Stimulated activated CD8-positive, alpha-beta memory T cell treated with anti-CD3 and anti-CD28 coated beads, Interleukin-12 subunit alpha, Interleukin-12 subunit beta, amount 100 ng/mL, for 24 hours (primary cell): ENCODE data around the gene GALNT7.

ENCODE experiments used
- DNase-seq: peaks from one replicate; pipeline ENCODE4 v3.0.0-alpha.2; 2020; ENCODE audit errors: extremely low read depth

Gene GALNT7

DNA sequence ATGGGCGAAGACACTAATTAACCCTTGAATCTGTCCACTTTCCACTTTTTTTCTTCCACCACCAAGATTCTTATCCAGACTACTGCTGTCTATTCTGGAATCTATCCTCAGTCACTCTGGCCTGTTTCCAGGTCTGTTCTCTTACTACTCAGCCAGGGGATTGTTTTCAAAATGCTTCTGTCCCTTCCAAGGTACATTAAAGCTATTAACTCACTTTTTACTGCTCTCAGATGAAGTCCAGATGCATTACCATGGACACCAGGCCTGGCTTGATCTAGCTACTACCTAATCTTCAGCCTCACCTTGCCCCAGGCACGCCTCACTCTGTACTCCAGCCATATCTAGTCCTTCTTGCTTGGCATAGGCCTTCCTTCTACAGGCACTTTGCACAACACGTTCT is 66.4 kb downstream of the GALNT7 start:
- no peak for DNase-seq

DNA sequence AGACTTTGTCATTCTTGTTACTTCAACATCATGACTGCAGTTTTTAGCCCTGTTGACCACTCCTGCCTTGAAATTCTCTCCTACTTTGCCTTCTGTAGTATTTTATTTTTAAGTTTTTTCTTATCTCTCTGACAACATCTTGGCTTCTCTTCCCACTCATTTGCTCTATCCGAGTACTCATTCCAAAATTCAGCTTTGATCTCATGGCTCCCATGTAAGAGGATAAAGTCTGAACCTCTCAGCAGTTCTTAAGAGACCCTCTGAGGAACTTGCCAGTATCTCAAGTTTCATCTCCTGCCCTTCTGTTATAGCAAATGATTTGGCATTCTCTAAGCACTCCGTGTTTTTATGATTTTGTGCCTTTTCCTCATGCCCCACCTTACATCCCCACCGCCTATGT is 67.7 kb downstream of the GALNT7 start:
- no peak for DNase-seq

DNA sequence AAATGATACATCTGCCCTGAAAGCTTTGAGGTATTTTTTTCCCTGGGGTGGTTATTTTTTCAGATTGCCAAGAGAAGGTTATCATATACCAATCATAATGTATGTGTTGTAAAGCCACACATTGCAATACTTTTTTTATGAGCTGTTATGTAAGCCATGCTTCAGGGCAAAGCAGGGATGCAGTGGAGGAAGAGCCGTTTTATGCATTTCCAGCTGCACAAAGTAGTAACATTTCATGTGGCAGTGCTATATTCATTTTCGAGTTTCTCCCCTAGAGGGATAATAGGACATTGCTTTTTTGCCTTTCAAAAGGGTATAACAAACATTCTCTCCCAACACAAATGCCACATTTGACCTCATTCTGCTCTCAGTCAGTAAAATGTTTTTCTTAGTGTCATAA is 68.5 kb downstream of the GALNT7 start:
- no peak for DNase-seq

GRCh38 chr4:173237762-173238161 is 69.2 kb downstream of the GALNT7 start:
- no peak for DNase-seq

DNA sequence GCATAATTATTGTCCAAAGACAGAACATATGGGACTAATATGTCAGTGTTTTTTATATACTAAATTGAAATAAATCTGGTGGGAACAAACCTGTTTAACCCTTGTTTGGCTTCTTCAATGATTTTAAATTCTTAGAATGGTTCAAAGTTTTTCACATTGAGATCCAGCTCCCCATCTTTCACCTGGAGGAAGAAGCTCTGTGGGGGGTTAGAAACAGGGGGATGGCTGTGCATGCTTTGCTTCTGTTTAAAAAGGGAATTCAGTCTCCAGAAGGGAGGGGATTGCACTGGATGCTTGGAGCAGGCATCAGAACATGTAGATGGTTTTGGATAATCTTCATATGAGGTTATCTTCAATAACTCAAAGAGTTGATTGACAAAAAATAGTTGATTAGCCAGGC is 72.1 kb downstream of the GALNT7 start:
- DNase-seq, result no peak

- no peak for DNase-seq
Measured at GRCh38 chr4:173242466-173243250, 74.0 kb downstream of the GALNT7 start.

- DNase-seq, result no peak
Measured at GRCh38 chr4:173243321-173243720, 74.7 kb downstream of the GALNT7 start.

DNA sequence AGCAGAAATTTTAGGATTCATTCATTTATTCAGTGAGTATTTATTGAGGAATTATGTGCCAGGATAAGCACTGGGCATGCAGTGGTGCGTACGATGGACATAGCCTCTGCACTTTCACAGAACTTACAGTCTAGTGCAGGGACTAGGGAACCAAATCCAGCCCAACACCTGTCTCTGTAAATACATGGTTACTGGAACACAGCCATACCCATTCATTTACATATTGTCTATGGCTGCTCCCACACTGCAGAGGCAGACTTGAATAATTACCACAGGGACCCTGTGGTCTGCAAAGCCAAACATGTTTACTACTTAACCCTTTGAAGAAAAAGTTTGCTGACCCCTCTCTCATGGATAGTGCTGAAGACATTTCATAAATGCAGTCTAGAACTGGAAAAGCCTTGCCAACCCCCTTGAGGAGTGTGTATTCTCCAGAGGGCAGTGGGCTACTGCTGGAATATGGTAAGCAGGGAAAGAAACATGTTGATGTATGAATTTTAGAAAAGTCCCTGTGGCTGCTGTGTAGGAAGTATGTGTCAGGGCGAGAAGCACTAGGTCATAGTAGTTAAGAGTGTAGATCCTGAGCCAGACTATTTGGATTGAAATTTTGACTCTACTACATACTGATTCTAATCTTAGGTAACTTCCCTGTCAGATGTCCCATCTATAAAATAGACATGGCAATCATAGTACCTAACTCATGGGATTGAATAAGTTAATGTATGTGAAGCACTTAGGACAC is 75.5 kb downstream of the GALNT7 start:
- DNase-seq, result no peak

DNA sequence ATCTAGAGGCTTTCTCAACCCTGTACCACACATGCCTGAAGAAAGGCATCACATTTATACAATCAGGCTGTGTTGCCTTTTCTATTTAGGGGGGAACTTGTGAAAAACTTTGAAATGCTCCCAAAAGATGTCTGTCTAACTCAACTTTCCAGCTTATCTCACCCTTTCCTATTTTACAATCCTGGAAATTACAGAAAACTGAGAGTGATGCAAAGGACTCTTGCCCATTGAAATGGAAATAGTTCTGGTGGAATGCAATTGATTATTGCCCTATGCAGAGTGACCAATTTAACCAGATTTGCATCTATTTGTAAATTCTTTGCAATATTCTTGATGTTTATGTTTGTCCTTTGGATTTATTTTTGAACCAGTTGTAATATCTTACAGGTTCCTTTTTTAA is 77.3 kb downstream of the GALNT7 start:
- DNase-seq, result no peak

DNA sequence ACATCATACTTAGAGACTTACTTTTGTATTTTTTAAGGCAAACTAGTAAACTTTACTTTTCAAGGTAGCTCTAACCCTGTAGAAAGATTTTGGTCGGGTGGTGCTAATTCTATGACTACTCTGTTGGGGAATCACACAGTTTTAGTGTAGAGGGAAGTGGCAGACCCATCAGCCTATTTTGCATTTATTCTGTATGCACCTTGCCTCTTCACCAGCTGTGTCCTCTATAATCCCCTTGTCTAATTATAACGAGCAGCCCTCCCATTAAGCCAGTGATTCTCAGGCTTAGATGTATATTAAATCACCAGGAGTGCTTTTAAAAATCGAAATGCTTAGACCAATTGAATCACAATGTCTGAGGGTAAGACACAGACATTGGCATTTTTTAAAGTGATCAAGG is 78.1 kb downstream of the GALNT7 start:
- DNase-seq, result no peak

DNA sequence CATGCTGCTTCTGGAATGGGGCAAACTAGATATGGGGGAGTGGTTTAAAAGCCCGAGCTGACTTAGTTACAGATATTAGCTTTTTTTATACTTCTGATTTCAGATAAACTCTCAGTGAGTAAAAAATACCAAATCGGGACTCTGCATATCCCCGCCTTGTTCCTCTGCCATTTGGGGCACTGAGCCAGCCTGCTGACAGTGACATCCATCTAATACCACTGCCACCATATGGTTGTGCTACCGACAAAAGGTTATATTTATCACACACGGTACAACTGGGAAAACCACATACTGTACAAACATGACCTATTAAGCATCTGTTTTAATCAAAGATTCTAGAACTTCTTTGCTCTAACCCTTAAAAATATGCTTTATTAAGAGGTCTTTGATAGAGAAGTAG is 78.7 kb downstream of the GALNT7 start:
- no peak for DNase-seq

- DNase-seq, result no peak
Measured at GRCh38 chr4:173248690-173249089, 80.1 kb downstream of the GALNT7 start.

GRCh38 chr4:173252024-173252935 is 83.7 kb downstream of the GALNT7 start:
- no peak for DNase-seq

DNA sequence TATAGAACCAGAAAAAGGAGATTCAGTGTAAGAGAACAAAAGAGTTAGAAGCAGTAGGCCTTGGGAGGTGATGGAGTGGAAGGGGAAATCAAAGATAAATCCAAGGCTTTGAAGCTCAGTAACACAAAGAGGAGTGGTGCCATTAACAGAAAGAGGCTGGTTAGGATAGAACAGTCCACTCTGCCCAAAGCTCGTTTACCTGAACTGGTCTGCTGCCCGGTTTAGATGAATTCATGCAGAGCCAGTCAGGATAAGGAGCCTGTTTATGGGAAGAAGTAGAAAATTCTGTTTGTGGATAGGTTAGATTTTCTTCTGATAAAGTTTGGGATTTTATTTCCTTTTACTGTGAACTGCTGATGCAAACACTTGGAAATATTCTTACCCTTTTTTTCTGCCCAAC is 85.0 kb downstream of the GALNT7 start:
- DNase-seq, result no peak

DNA sequence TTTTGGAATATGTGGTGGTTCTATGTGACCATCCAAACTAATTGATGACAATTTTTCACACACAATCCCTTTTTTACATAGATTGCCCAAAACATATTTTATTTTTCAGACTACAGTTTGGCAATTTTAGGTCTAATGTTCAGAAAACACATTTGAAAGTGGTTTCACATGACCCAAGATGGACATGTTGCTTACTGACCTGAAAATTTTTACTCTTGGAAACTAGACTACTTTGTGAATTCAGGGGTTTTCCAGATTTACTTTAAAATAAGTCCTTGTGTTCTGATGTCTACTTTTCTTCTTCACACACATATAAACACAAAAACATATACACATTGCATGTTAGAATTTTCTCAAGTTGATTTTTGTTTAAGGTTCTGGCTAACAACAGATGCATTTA is 86.0 kb downstream of the GALNT7 start:
- DNase-seq, result no peak

GRCh38 chr4:173256825-173257224 is 88.2 kb downstream of the GALNT7 start:
- no peak for DNase-seq

DNA sequence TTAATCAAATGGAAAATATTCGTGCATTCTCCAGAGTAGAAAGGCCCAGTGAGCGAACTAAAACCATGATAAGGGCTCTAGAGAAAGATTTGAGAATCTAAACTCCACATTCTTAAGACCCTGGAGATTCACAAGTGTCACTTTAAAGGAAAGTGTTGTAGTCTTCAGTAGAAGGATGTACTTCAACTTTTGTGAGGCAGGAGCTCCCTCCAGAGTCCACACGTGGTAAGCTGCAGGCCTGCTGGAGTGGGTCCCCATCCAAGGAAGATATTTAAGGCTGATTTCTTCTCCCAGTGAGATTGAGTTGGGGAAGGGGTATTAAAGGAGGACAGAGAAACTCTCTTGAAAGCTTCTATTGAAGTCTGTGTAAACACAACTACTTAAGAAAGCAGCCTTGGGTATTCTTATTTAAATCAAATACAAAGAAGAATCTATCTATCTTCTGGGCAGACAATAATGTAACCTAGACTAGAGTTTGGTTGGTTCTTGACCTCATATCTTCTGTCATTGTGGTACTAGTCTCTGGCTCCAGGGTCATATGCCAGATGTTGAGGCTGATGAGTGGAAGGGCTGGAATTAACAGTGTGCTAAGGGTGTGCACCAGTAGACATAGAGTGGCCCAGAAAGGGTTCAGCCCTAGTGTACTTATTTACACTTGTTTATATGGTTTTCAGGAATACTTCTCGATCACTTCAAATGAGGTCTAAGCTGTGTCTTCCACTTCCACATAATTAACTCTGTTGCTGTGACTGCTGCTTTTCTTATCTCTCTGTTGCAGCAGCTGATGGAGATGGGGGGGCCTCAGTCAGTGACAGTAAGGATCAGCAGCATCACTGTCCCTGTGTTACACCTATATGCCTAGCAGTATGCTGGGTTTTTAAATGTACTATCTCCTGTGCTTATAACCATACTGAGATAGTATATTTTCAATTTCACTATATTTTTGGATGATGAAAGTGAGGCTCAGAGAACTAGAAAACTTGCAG is 89.4 kb downstream of the GALNT7 start:
- DNase-seq, result no peak

DNA sequence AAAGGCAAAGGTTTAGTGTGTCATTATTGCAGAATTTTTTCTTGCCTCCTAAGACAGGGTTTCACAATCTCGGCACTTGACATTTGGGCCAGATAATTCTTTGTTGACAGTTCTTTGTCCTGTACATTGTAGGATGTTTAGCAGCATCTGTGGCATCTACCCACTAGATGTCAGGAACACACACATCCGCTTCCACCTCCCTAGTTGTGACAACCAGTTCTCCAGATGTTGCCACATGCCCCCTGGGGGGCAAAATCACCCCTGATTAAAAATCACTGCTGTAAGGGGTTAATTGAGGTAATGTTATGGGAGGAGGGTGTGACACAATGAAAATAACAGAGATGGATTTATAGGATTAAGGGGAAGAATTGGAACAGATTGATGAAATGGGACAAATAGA is 90.3 kb downstream of the GALNT7 start:
- DNase-seq, result no peak

- DNase-seq, result no peak
Measured at GRCh38 chr4:173259310-173259709, 90.7 kb downstream of the GALNT7 start.

GRCh38 chr4:173261052-173261451 is 92.4 kb downstream of the GALNT7 start:
- DNase-seq, result no peak

DNA sequence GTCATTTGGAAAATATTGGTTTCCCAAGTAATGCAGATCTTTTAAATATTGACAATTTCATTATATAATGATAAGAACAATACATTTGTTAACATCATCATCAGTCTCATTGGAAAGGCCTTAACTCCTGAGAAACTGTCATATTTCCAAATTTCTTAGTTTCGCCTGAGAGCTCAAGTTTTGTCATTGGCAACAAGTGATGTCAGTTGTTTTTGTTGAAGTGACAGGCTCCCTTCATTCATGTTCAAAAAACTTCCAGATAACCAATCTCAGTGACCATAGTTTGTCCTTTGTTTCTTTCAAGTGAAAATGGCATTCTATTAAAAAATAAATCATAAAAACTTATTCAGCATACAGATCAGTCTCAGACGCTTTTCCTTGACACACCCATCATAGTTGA is 93.8 kb downstream of the GALNT7 start:
- no peak for DNase-seq
